GM23248 (cell line): ENCODE measurements around the gene TRAPPC2L.

Experiments
- EZH2 ChIP-seq: fragments of 200-600 bp; sonication (generic); IDR thresholded peaks from 2 replicates; pipeline ENCODE4 v1.6.1; 2018; ENCODE audit warnings: antibody characterized with exemption, mild to moderate bottlenecking; ENCODE audit not compliant: insufficient read depth, poor library complexity, severe bottlenecking
- EZH2phosphoT487 ChIP-seq: fragments of 200-600 bp; sonication (generic); IDR thresholded peaks from 2 replicates; pipeline ENCODE4 v1.6.1; 2018; ENCODE audit warnings: antibody characterized with exemption, moderate library complexity, mild to moderate bottlenecking, low read depth; ENCODE audit not compliant: insufficient read depth

- TF ChIP-seq EZH2 (no peak), EZH2phosphoT487 (no peak)
Observed at GRCh38 chr16:88853325-88853941, 3.5 kb upstream of the TRAPPC2L start.
